Heart left ventricle (tissue), 13 donors: ENCODE measurements around the gene GSTCD.

Experiments
- CTCF ChIP-seq, 12 donors: fragments of 200-600 bp; sonication (generic) in 4 of 12; IDR thresholded peaks; one replicate each; pipeline versions ENCODE4 v1.5.0 to v1.8.0; 2018 to 2022; ENCODE audit warnings: antibody characterized with exemption in 12 of 12, mild to moderate bottlenecking in 5 of 12
- POLR2A ChIP-seq, 2 donors: fragments of 450-650 bp; IDR thresholded peaks; one replicate each; pipeline ENCODE4 v1.6.1; 2017; ENCODE audit warnings: antibody characterized with exemption in 2 of 2, mild to moderate bottlenecking in 2 of 2, moderate library complexity in 2 of 2
- donor health status: ischemic (EF 13 %, LVEDD 7.1; RV severe dilation, severe dysfunction).
- donor health status: DM: no; HTN: yes; CAD: no.
- donor health status: DM: no; HTN: no; CAD: no.
- donor health status: ischemic (EF 25% LVEDD 6.9; RV normal size, moderate dysfunction).
- donor health status: ischemic (EF 25% LVEDD 5.7; RV mildly dilated, moderate dysfunction).
- donor health status: ischemic (EF 35%, LVEDD 5.7; RV mildly dilated, moderate dysfunction).
- donor health status: nonischemic (EF 11% LVEDD 7.7; RV severe dilation, severe dysfunction).
- donor health status: DM: yes; HTN: yes; CAD: no.
- donor health status: PGD.
- donor health status: ischemic (EF 29% LVEDD 5.4; RV normal size, mild dysfunction).
- donor health status: nonischemic (EF 23%, LVEDD 6.1; RV moderate dilation, normal function).

GRCh38 chr4:105698607-105699006, 10.0 kb upstream of the GSTCD start:
- no peak for TF ChIP-seq CTCF (IDR thresholded peaks at IDR 0.05)
- TF ChIP-seq POLR2A (IDR thresholded peaks at IDR 0.05), result no peak
